ENCODE results near the gene GPD1.
"Not testable (repeated sequence)": the region's sequence is repeated elsewhere in the genome, so short reads cannot be mapped to it uniquely, and the experiment has no call there.

GPD1 gene

DNA sequence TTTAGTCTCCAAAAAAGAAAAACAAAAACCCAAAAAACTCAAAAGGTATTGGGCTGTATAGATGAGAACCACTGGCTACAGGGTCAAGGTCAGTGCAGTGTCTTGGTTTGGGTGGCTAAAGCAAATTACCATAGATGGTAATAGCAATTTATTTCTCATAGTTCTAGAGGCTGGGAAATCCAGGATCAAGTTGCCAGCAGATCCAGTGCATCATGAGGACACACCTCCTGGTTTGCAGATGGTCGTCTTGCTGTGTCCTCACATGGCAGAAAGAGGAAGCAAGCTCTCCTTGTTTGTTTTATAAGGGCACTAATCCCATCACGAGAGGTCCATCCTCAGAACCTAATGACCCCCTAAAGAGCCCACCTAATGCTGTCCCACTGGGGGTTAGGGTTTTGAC lies 19.4 kb downstream of the GPD1 start:
- no peak for DNase-seq (ENCODE audit: low spot score)

DNA sequence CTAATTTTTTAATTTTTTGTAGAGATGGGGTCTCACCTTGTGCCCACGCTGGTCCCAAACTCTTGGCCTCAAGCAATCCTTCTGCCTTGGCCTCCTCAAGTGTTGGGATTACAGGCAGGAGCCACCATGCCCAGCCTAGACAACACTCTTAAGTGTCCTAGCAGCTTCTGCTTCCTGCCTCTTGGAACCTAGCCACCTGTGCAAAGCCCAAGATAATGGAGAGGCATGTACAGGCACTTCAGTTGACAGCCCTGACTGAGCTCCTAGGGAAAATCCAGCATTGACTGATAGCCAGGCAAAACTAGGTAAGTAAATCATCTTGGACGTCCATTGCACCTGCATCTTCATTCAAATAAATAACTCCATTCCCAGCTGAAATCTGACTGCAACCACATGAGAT lies 23.7 kb downstream of the GPD1 start:
- DNase-seq (ENCODE audit: low spot score): no peak

DNA sequence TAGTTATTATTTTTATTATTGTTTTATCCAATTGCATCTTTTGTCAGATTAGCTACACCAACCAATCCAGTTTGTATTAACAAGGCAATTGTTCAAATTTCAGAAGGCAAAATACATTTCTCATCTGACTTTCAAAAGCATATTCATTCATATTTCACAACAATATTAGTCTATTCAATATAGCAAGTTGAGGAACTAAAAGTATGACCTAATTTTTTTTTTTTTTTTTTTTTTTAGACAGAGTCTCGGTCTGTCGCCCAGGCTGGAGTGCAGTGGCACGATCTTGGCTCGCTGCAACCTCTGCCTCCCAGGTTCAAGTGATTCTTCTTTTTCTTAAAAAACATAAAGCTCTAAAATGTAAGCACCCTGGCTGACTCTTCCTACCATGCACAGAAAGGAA lies 25.5 kb downstream of the GPD1 start:
- no peak for DNase-seq (ENCODE audit: low spot score)

DNA sequence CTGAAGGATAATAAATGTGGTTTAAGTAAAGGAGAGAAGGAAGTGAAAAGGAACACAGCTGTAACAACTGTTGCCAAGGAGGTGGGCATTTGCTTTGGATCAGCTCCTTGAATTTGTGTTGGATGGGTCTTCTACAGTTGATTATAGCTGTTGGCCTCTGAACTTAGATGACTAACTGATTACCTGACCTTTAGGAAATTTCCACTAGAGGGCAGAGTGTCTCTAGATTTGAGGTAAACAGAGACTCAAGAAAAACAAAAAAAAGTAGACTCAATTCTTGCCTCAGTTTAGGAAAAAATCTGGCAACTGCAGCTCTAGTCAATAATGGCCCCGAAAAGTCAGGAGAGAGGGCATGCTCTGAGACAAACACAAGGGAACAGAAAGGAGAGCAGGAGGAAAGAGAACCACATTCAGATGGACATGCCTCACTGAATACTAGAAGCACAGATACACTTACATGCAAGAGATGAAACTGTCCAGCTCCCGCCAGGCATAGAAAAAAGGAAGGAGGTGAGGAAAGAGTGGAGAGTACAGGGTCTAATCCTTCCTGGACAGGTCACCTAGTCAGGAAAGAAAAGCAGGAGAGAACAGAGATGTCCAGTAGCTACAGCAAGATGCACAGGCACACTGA lies 28.8 kb downstream of the GPD1 start:
- DNase-seq (ENCODE audit: low spot score): peak; percentile 34

DNA sequence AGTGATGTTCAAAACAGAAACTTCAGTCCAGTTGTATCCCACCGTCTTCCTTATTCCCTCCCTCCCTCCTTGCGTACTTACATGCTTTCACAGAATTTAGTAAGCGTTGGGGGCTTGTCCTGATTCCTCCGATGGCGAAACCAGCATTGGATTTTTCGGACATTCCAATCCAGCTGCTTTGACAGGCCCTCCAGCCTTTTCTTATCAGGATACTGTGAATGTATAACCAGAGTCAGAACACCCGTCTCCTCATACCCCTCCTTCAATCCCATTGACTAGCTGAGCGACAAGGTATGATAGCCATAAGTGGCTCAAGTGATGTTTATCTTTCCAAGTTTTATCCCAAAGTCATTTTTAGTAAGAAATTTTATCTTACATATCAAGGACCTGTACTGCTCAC lies 39.2 kb downstream of the GPD1 start:
- DNase-seq (ENCODE audit: low spot score): no peak

DNA sequence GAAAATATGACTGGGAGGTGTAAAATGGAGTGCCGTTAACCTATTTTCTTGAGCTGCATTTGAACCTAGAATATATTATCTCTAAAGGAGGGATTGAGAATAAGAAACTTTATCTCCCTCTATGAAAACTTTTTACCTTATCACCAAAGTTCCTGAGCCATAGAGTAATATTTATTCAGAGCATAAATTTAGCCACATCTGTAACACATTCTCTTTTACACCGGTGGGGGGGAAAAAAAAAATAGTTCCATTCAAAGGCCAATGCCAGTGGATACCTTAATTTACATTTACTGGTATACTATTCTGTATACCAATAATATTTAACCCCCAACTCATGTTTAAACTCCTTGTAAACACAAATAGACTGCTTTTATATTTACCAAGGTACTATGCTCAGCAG lies 41.6 kb downstream of the GPD1 start:
- DNase-seq (ENCODE audit: low spot score): no peak

DNA sequence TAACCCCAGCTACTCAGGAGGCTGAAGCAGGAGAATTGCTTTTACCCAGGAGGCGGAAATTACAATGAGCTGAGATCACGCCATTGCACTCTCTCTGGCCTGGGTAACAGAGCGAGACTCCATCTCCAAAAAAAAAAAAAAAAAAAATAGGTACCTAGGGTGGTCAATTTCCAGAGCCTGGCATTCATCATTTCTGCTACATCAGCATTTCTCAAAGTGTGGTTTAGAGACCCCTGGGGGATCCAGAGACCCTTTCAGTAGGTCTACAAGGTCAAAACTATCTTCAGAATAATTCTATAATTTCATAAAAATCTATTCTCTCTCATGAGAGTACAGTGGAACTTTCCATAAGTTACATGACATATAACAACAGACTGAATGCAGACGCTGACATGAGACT lies 43.5 kb downstream of the GPD1 start:
- DNase-seq (ENCODE audit: low spot score): no peak

DNA sequence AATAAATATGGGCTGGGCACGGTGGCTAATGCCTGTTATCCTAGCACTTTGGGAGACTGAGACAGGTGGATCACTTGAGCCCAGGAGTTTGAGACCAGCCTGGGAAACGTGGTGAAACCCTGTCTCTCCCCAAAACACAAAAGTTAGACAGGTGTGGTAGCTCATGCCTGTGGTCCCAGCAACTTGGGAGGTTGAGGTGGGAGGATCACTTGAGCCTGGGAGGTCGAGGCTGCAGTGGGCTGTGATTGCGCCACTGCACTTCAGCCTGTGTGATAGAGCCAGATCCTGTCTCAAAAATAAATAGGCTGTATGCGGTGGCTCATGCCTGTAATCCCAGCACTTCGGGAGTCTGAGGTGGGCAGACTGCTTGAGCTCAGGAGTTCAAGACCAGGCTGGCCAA lies 44.2 kb downstream of the GPD1 start:
- not testable (repeated sequence) for DNase-seq (ENCODE audit: low spot score)

DNA sequence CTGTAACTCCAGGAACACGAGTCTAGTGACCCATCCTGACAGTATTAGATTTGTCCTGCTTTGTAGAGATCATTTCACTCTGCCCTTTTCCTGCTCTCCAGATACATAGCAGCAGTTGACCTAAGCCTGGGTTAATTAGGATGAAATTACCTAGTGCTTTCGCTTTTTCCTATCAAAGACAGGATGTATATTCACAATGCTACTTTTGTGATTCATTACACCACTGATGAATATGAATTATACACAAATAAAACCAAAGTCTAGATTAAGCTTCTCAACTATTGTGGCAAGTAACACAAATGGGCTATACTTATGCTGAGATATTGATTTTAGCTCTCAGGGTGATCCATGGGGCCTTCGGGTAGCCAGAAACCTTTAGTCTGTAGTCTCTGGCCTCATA lies 45.5 kb downstream of the GPD1 start:
- no peak for DNase-seq (ENCODE audit: low spot score)

GRCh38 chr12:50151047-50151687 lies 47.4 kb downstream of the GPD1 start:
- DNase-seq (ENCODE audit: low spot score): no peak

DNA sequence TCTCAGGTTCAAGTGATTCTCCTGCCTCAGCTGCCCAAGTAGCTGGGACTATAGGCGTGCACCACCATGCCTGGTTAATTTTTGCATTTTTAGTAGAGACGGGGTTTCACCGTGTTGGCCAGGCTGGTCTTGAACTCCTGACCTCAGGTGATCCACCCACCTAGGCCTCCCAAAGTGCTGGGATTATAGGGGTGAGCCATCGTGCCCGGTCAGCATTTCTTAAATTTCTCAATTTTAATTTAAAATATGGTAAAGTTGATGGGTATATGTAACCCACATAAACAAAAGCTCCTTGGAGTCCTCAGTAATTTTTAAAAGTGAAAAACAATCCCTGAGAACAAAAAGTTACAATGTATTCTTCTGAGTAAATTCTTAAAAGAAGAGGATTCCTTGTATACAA lies 51.1 kb downstream of the GPD1 start:
- not testable (repeated sequence) for DNase-seq (ENCODE audit: low spot score)

- no peak for DNase-seq (ENCODE audit: low spot score)
Observed at GRCh38 chr12:50156641-50157040, 52.8 kb downstream of the GPD1 start.

GRCh38 chr12:50157259-50157658 lies 53.5 kb downstream of the GPD1 start:
- no peak for DNase-seq (ENCODE audit: low spot score)

- no peak for DNase-seq (ENCODE audit: low spot score)
Observed at GRCh38 chr12:50160643-50161042, 56.8 kb downstream of the GPD1 start.

All from iPS-NIHi11 (cell line).